GM23248 (cell line): ENCODE measurements around the gene RAC2. TPM values are rescaled to one million over a fixed set of nuclear protein-coding genes. Genes with fewer than 3 reads are reported as not detected.

ENCODE experiments used
- DNase-seq: peaks from one replicate; pipeline ENCODE4 v3.0.0-alpha.2; 2015
- H2AFZ ChIP-seq: fragments of 200-600 bp; sonication (generic); 2 replicates; pipeline ENCODE4 v1.6.1; 2016; ENCODE audit warnings: antibody characterized with exemption
- H3F3A ChIP-seq: fragments of 200-600 bp; sonication (generic); 2 replicates; pipeline ENCODE4 v1.6.1; 2016; ENCODE audit warnings: mild to moderate bottlenecking, antibody characterized with exemption, mixed run types; ENCODE audit not compliant: insufficient read depth
- H3K27ac ChIP-seq: fragments of 200-600 bp; sonication (generic); 2 replicates; pipeline ENCODE4 v1.5.1; 2016; ENCODE audit warnings: mild to moderate bottlenecking
- H3K27me3 ChIP-seq: fragments of 200-600 bp; sonication (generic); replicated peaks from 2 replicates; pipeline ENCODE4 v1.6.1; 2016; ENCODE audit warnings: mild to moderate bottlenecking; ENCODE audit not compliant: insufficient read depth
- H3K36me3 ChIP-seq: fragments of 200-600 bp; sonication (generic); 2 replicates; pipeline ENCODE4 v1.6.1; 2016; ENCODE audit warnings: low read depth, mild to moderate bottlenecking
- H3K4me1 ChIP-seq: fragments of 200-600 bp; sonication (generic); 2 replicates; pipeline ENCODE4 v1.6.1; 2016; ENCODE audit warnings: mild to moderate bottlenecking; ENCODE audit not compliant: insufficient read depth
- H3K4me2 ChIP-seq: fragments of 200-600 bp; sonication (generic); one replicate; pipeline ENCODE4 v1.6.1; 2016; ENCODE audit warnings: mild to moderate bottlenecking; ENCODE audit not compliant: unreplicated experiment
- H3K4me3 ChIP-seq: fragments of 200-600 bp; sonication (generic); 2 replicates; pipeline ENCODE4 v1.5.1; 2016; ENCODE audit warnings: mild to moderate bottlenecking
- H3K79me2 ChIP-seq: fragments of 200-600 bp; sonication (generic); 2 replicates; pipeline ENCODE4 v1.6.1; 2016; ENCODE audit warnings: mild to moderate bottlenecking; ENCODE audit not compliant: insufficient read depth
- H3K9ac ChIP-seq: fragments of 200-600 bp; sonication (generic); 2 replicates; pipeline ENCODE4 v1.6.1; 2016; ENCODE audit warnings: mild to moderate bottlenecking
- H3K9me2 ChIP-seq: fragments of 200-600 bp; sonication (generic); 2 replicates; pipeline ENCODE4 v1.6.1; 2016; ENCODE audit warnings: mixed run types, mild to moderate bottlenecking, moderate library complexity; ENCODE audit not compliant: insufficient read depth
- H3K9me3 ChIP-seq: fragments of 200-600 bp; sonication (generic); one replicate; pipeline ENCODE4 v1.6.1; 2017; ENCODE audit warnings: low read depth
- H4K20me1 ChIP-seq: fragments of 200-600 bp; sonication (generic); 2 replicates; pipeline ENCODE4 v1.6.0; 2016; ENCODE audit not compliant: insufficient read depth
- EZH2 ChIP-seq: fragments of 200-600 bp; sonication (generic); IDR thresholded peaks from 2 replicates; pipeline ENCODE4 v1.6.1; 2018; ENCODE audit warnings: antibody characterized with exemption, mild to moderate bottlenecking; ENCODE audit not compliant: insufficient read depth, poor library complexity, severe bottlenecking
- EZH2phosphoT487 ChIP-seq: fragments of 200-600 bp; sonication (generic); IDR thresholded peaks from 2 replicates; pipeline ENCODE4 v1.6.1; 2018; ENCODE audit warnings: antibody characterized with exemption, moderate library complexity, mild to moderate bottlenecking, low read depth; ENCODE audit not compliant: insufficient read depth
- WGBS, 2 experiments: methylation state at CpG; one replicate each; pipeline ENCODE4 v1.1.6; 2015 to 2017; ENCODE audit warnings: low lambda C conversion rate in 2 of 2, low coverage in 1 of 2; ENCODE audit errors: missing lambda C conversion rate in 2 of 2; 5-methylcytosine and 5-hydroxymethylcytosine counted together
- in situ Hi-C: fragments of 300-500 bp; cut with MboI; formaldehyde crosslinking; loops from 2 replicates; pipeline ENCODE4 v1.15.0; 2020
- polyA plus RNA-seq: library from polyadenylated mRNA; unstranded; fragments of >200 nt; fragmentation: Nextera tagmentation; extraction: Ambion mirVana; gene quantifications from 2 replicates; pipeline ENCODE4 v1.2.1, GENCODE V29; 2016
- total RNA-seq: library from RNA; depleted of rRNA; stranded (reverse); fragments of >200 nt; shearing (Covaris generic); gene quantifications from 2 replicates; pipeline ENCODE4 v1.2.3, GENCODE V29; 2014

The RAC2 gene
- total and polyA plus RNA-seq, 2 experiments from 2014 or later: 34.9 to 35.1 TPM

GRCh38 chr22:37249986-37250385 lies 5.9 kb upstream of the RAC2 start:
- 65% methylated on average over 12 of the region's 12 CpGs for WGBS, 2 experiments

GRCh38 chr22:37248251-37248650 lies 4.2 kb upstream of the RAC2 start:
- Histone ChIP-seq H3K36me3 (no peaks in the 10 kb centered on the region), H3K27me3 (no peaks in the 10 kb centered on the region), H3K9me3 (no peaks in the 10 kb centered on the region), H3K27ac (no peak overlapping the region), H2AFZ (no peak overlapping the region; the same call in 1 of the 2 replicates), H3K4me1 (no peaks in the 10 kb centered on the region), H3K79me2 (no peaks in the 10 kb centered on the region), H3K4me3 (no peak overlapping the region), H4K20me1 (no peaks in the 10 kb centered on the region), H3F3A (0 out of 2 replicates have a peak, but pooled peaks cover 6% of the 10 kb centered on the region), H3K9ac (no peak overlapping the region), H3K9me2 (no peaks in the 10 kb centered on the region), H3K4me2 (no peak overlapping the region)
- in situ Hi-C loops: no loop called here
- peak; percentile 34 for DNase-seq
- TF ChIP-seq EZH2 (no peak), EZH2phosphoT487 (no peak)
- 43 to 48% methylated on average over 6 of the region's 6 CpGs for WGBS, 2 experiments

More at GRCh38 chr22:37249986-37250385, 5.9 kb upstream of the RAC2 start:
- no peaks in the 10 kb centered on the region for H3K27me3 ChIP-seq
- H3K79me2 ChIP-seq: no peaks in the 10 kb centered on the region
- no peaks in the 10 kb centered on the region for H3K9me2 ChIP-seq
- H3K9ac ChIP-seq: no peak overlapping the region
- in situ Hi-C loops: no loop called here
- no peaks in the 10 kb centered on the region for H4K20me1 ChIP-seq
- H3K27ac ChIP-seq: no peak overlapping the region
- H3K4me1 ChIP-seq: peaks cover 11% of the 10 kb centered on the region
- H3F3A ChIP-seq: 0 out of 2 replicates have a peak, but pooled peaks cover 7% of the 10 kb centered on the region
- H2AFZ ChIP-seq: no peak overlapping the region
- H3K4me2 ChIP-seq: no peak overlapping the region
- TF ChIP-seq EZH2phosphoT487: no peak
- TF ChIP-seq EZH2: no peak
- H3K36me3 ChIP-seq: no peaks in the 10 kb centered on the region
- H3K9me3 ChIP-seq: no peaks in the 10 kb centered on the region
- no peak for DNase-seq
- H3K4me3 ChIP-seq: no peak overlapping the region

- no peak for DNase-seq
- Histone ChIP-seq H3K27me3 (no peaks in the 10 kb centered on the region), H3K4me2 (no peak overlapping the region), H3K4me3 (no peak overlapping the region), H3K27ac (no peak overlapping the region), H3K79me2 (no peaks in the 10 kb centered on the region), H3K4me1 (peaks cover 11% of the 10 kb centered on the region), H4K20me1 (no peaks in the 10 kb centered on the region), H3K9me3 (no peaks in the 10 kb centered on the region), H3K9ac (no peak overlapping the region), H2AFZ (no peak overlapping the region), H3K36me3 (no peaks in the 10 kb centered on the region), H3F3A (no peaks in the 10 kb centered on the region), H3K9me2 (no peaks in the 10 kb centered on the region)
- TF ChIP-seq EZH2: no peak
- no peak for TF ChIP-seq EZH2phosphoT487
- 73 to 76% methylated on average over 6 of the region's 6 CpGs for WGBS, 2 experiments
- in situ Hi-C loops: no loop called here
Observed at GRCh38 chr22:37245740-37246139, 1.7 kb upstream of the RAC2 start.

- no peak for DNase-seq
- H3K9me3 ChIP-seq: no peaks in the 10 kb centered on the region
- H3K27ac ChIP-seq: no peak overlapping the region
- H3K27me3 ChIP-seq: no peaks in the 10 kb centered on the region
- H3K79me2 ChIP-seq: no peaks in the 10 kb centered on the region
- no peaks in the 10 kb centered on the region for H4K20me1 ChIP-seq
- H3K4me3 ChIP-seq: no peak overlapping the region
- no peaks in the 10 kb centered on the region for H3K9me2 ChIP-seq
- no peaks in the 10 kb centered on the region for H3K36me3 ChIP-seq
- H3F3A ChIP-seq: no peaks in the 10 kb centered on the region
- in situ Hi-C loops: no loop called here
- TF ChIP-seq EZH2phosphoT487 (no peak), EZH2 (no peak)
- 77 to 78% methylated on average over 20 to 22 of the region's 22 CpGs for WGBS, 2 experiments
- no peak overlapping the region for H2AFZ ChIP-seq
- no peak overlapping the region for H3K9ac ChIP-seq
- peaks cover 11% of the 10 kb centered on the region for H3K4me1 ChIP-seq
- H3K4me2 ChIP-seq: no peak overlapping the region
Observed at GRCh38 chr22:37244922-37245722, 1.1 kb upstream of the RAC2 start.
